ENCODE measurements around the gene ZBTB9.

ZBTB9 gene

GRCh38 chr6:33419580-33420490 lies 34.5 kb upstream of the ZBTB9 start, which contains the start of gene SYNGAP1:
TSS of gene SYNGAP1 (plus strand) at chr6:33420065. CDS start at chr6:33420265, 200 bp downstream.
- DNase-seq (ENCODE audit: low spot score): no peak

- DNase-seq (ENCODE audit: low spot score): no peak
These were observed 33.7 kb upstream of the ZBTB9 start for GRCh38 chr6:33420491-33421343.

GRCh38 chr6:33421344-33421643 lies 33.1 kb upstream of the ZBTB9 start:
- DNase-seq (ENCODE audit: low spot score): no peak

- DNase-seq (ENCODE audit: low spot score): no peak
These were observed 30.6 kb upstream of the ZBTB9 start for GRCh38 chr6:33423777-33424176.

GRCh38 chr6:33424855-33425667 lies 29.3 kb upstream of the ZBTB9 start:
- DNase-seq (ENCODE audit: low spot score): no peak

GRCh38 chr6:33425668-33426577 lies 28.5 kb upstream of the ZBTB9 start:
- peak; percentile 79 for DNase-seq (ENCODE audit: low spot score)

GRCh38 chr6:33426590-33427511 lies 27.5 kb upstream of the ZBTB9 start:
- DNase-seq (ENCODE audit: low spot score): no peak

GRCh38 chr6:33427585-33428223 lies 26.7 kb upstream of the ZBTB9 start:
- DNase-seq (ENCODE audit: low spot score): no peak

GRCh38 chr6:33428224-33428965 lies 26.0 kb upstream of the ZBTB9 start:
- DNase-seq (ENCODE audit: low spot score): no peak

- DNase-seq (ENCODE audit: low spot score): no peak
These were observed 25.2 kb upstream of the ZBTB9 start for GRCh38 chr6:33428966-33429749.

- DNase-seq (ENCODE audit: low spot score): no peak
These were observed 24.7 kb upstream of the ZBTB9 start for GRCh38 chr6:33429750-33430052.

GRCh38 chr6:33430334-33430733 lies 24.0 kb upstream of the ZBTB9 start:
- no peak for DNase-seq (ENCODE audit: low spot score)

- peak; percentile 77 for DNase-seq (ENCODE audit: low spot score)
These were observed 23.1 kb upstream of the ZBTB9 start for GRCh38 chr6:33430991-33431879.

- DNase-seq (ENCODE audit: low spot score): no peak
These were observed 22.4 kb upstream of the ZBTB9 start for GRCh38 chr6:33431880-33432541.

- DNase-seq (ENCODE audit: low spot score): no peak
These were observed 21.8 kb upstream of the ZBTB9 start for GRCh38 chr6:33432546-33432945.

GRCh38 chr6:33433001-33433543 lies 21.3 kb upstream of the ZBTB9 start:
- no peak for DNase-seq (ENCODE audit: low spot score)
